Measurements from ENCODE around the gene TMEM63A.

GRCh38 chr1:225870911-225871310 is 11.3 kb downstream of the TMEM63A start:
- TF ChIP-seq CTCF (IDR thresholded peaks at IDR 0.05; ENCODE audit: borderline replicate concordance, extremely low read depth, low read length, poor library complexity, severe bottlenecking) (no peak), EZH2 (IDR thresholded peaks at IDR 0.05; ENCODE audit: borderline replicate concordance, low read depth, low read length, severe bottlenecking) (no peak)

Measured in DND-41 (cell line).